Smooth muscle cell of the brain vasculature (primary cell): Measurements from ENCODE around the gene ZYX.
"Not testable (repeated sequence)": the region's sequence is repeated elsewhere in the genome, so short reads cannot be mapped to it uniquely, and the experiment has no call there.

Experiments
- DNase-seq: peaks from one replicate; pipeline ENCODE4 v3.0.0-alpha.2; 2012; ENCODE audit warnings: low read depth, low spot score

ZYX gene

GRCh38 chr7:143396625-143397556 is 15.7 kb downstream of the ZYX start:
- DNase-seq: no peak

GRCh38 chr7:143397710-143398530 is 16.8 kb downstream of the ZYX start:
- DNase-seq: no peak

GRCh38 chr7:143398616-143399015 is 17.5 kb downstream of the ZYX start:
- no peak for DNase-seq

GRCh38 chr7:143399151-143399550 is 18.0 kb downstream of the ZYX start:
- no peak for DNase-seq

- DNase-seq: no peak
These were observed 18.5 kb downstream of the ZYX start for GRCh38 chr7:143399642-143400041.

- DNase-seq: no peak
These were observed 20.1 kb downstream of the ZYX start for GRCh38 chr7:143401265-143401664.

GRCh38 chr7:143402233-143402632 is 21.1 kb downstream of the ZYX start:
- not testable (repeated sequence) for DNase-seq

GRCh38 chr7:143405173-143406001 is 24.2 kb downstream of the ZYX start:
- DNase-seq: no peak

- no peak for DNase-seq
These were observed 24.8 kb downstream of the ZYX start for GRCh38 chr7:143406002-143406357.

GRCh38 chr7:143407287-143408251 is 26.4 kb downstream of the ZYX start:
- no peak for DNase-seq

- DNase-seq: no peak
These were observed 27.1 kb downstream of the ZYX start for GRCh38 chr7:143408252-143408685.

- DNase-seq: no peak
These were observed 27.8 kb downstream of the ZYX start, which contains the start of gene EPHA1 for GRCh38 chr7:143408686-143409561. EPHA1 (minus strand) TSS chr7:143408856; CDS start chr7:143408805, 51 bp downstream.

GRCh38 chr7:143410521-143411004 is 29.4 kb downstream of the ZYX start:
- DNase-seq: no peak

- DNase-seq: no peak
These were observed 31.0 kb downstream of the ZYX start for GRCh38 chr7:143411976-143412708.

- DNase-seq: no peak
These were observed 32.0 kb downstream of the ZYX start for GRCh38 chr7:143413123-143413522.

GRCh38 chr7:143415209-143415608 is 34.1 kb downstream of the ZYX start:
- not testable (repeated sequence) for DNase-seq

- DNase-seq: no peak
These were observed 34.7 kb downstream of the ZYX start for GRCh38 chr7:143415742-143416397.

- DNase-seq: no peak
These were observed 35.5 kb downstream of the ZYX start for GRCh38 chr7:143416565-143417149.
